HG03460 (cell line): Measurements from ENCODE around the gene CACNA2D4.

ENCODE experiments used
- ATAC-seq: cut with Tn5 transposase; IDR thresholded peaks from one replicate; pipeline ENCODE4 v1.9.1; 2021; ENCODE audit not compliant: unreplicated experiment

Gene CACNA2D4

DNA sequence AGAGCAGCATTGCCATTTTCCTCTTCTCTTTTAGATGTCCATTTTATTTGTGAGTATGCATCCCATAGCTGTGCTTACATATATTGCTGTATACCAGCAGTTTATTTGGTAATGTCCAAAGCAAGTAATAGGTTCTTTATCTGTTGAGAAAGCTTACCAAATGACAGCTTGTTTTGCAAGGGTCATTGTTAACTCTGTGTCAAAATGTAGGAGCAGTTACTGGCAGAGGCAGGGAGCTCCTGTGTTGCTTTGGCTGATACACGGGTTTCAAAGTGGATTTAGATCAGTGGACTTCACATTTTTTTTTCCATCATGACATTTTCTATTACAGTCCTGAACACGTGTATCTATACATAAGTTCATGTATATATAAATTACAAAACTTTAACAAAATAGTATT is 136.2 kb downstream of the CACNA2D4 start:
- ATAC-seq = no peak

DNA sequence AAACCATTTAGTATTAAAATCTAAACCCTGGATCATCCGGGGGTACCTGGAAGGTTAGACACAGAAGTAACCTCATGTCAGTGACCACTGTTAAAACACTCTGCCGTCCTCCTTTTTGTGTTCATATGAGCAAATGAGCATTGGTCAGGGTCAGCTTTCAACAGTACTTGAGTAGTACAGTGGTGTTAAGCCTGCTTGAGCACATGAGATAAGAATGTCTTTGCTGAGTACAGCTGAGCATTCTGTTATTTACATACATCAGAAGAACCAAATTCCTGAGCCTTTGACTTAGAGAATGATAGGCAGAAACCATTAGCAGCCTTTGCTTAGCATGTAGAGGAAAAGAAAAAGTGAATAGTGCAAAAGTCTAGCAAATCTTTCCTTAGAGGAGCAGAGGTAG is 136.7 kb downstream of the CACNA2D4 start:
- ATAC-seq = no peak

DNA sequence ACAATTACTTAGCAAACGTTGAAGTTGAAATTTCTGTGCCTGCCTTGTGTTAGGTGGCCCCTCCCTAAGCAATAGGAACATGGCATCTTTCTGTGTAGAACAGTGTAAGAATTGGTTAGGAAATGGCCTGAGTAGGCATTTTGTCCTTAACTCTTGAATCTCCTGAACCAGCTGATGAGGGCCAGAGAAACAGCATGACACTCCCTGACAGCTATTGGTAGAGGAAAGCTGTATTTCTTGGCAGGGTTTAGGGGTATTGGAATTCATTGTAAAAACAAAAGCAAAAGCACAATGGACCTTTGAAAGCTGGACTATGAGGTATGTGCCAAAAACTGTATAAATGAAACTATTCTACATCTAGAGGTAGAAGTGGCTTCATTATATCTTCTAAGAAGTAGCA is 138.7 kb downstream of the CACNA2D4 start:
- no peak for ATAC-seq

DNA sequence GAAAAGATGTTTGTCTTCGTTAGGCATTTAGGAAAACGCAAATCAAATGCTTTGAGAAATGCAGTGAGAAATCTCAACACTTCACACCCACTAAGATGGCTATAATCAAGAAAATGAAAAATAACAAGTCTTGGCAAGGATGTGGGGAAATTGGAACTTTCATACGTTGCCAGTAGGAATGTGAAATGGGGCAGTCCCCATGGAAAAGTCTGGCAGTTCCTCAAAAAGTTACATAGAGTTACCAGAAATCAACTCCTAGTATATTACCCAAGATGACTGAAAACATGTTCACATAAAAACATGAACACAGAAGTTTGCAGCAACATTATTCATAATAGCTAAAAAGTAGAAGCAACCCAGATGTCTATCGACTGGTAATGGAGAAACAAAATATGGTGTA is 139.5 kb downstream of the CACNA2D4 start:
- no peak for ATAC-seq

DNA sequence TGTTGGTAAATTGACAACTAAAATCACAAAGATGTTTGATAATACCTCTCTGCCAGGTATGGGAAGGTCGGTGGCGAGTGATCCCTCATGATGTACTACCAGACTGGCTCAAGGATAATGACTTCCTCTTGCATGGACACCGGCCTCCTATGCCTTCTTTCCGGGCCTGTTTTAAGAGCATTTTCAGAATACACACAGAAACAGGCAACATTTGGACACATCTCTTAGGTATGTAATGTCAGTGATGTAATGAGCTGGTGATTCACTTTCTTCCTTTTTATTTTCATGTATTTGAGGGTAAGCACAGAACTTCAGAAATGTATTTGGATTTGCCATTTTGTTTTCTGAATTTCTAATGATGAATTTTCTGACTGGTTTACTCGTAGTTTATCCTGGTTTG is 140.7 kb downstream of the CACNA2D4 start:
- ATAC-seq = no peak

DNA sequence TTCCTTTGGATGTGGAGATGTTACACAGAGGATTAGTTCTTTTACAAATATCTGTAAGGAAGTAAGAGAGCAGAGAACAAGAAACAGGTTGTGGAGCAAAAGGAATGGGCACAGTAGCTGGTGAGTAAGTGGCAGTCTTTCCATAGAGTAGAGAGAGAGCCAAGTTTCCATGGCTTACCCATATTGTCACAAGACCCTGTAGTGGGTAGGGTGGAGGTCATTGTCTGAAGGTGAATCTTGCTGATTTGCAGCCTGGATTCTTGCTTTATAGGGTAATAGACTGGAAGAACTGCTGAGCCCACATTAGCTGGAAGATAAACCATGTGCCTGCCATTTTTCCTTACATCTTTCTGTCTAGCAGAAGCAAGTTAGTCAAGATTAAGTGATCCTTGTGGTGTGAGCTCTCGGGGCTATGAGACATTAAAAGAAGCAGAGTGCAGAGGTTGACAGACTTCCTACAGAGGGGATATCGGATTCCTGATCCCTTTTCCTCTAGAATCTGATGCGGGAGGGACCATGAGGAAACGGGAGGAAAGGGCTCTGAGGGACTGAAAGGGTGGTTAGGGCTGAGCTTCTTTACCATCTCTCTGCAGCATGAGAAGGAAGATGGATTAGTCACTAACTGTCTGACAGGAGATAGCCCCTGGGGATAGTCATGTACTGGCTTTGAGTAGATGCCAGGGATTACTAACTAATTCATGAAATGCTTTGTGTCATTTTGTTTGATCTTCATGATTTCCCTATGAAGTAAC is 142.1 kb downstream of the CACNA2D4 start:
- ATAC-seq = no peak

DNA sequence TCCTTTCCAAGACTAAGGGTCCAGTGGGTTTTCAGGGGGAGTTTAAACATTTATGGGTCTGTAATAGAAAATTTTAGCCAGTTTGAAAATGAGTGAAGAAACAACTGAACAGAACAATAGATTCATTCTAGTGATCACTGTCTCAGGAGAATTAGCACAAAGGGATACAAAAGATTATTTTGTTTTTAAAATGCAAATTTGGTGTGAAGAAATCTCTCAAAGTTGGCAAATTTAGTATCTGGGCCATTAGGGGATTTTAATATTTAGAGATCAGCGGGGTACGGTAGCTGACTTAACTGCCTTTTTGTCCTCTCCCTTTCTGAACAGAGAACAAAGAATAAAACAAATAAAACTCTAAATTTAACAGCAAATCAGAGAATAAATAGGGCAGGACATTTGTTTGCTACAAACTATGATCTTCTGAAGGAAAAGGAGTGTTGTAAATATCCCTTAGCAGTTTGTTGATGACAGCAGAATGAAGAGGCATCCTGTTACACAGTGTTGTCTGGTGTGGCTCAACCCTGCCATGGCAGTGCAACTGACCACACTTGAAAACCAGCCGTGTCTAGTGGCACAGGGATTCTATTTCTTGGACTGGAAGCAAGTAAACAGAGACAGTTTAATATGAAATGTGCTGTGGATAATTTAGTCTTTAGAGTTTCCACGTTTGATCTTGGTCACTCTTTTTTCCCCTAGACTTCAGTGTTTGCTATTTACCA is 144.4 kb downstream of the CACNA2D4 start:
- no peak for ATAC-seq

DNA sequence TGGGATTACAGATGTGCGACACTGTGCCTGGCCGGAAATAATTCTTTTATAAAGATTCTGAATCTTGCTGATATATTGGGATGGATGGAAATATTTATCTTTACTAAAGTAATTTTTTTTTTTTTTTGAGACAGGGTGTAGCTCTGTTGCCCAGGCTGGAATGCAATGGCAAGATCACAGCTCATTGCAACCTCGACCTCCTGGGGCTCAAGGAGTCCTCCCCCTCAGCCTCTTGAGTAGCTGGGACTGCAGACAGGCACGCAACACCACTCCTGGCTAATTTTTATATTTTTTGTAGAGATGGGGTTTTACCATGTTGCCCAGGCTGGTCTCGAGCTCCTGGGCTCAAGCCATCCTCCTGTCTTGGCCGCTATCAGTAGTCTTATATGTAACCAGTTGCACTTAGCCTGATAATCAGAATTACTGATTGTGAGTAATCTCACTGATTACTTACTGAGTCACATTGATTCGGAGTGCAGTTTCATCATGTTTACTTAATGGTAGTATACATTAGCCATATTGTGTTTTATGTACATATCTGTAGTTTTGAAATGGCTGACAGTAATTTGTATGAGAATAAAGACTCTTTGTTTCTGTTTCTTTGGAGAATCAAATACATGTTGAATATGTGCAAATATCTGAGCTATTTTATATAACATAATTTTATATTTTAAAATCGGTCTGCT is 148.5 kb downstream of the CACNA2D4 start:
- ATAC-seq = no peak

DNA sequence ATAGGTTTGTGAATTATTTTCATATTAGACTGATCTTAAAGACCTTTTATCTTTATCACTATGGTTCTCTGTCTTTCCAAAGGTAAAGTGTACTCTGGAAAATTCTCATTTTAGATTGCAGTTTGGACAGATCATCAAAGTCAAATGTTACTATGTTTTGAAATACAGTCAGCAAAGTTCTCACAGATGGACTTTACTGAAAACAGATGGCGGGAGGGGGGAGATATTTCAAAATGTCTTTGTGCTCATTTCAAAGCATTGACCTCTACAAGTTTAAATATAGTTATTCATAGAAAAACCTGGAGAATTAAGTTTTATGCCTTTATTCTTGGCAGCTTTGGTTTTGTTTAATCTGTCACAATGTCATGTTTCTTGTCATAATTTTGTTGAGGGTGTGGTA is 149.8 kb downstream of the CACNA2D4 start:
- no peak for ATAC-seq

DNA sequence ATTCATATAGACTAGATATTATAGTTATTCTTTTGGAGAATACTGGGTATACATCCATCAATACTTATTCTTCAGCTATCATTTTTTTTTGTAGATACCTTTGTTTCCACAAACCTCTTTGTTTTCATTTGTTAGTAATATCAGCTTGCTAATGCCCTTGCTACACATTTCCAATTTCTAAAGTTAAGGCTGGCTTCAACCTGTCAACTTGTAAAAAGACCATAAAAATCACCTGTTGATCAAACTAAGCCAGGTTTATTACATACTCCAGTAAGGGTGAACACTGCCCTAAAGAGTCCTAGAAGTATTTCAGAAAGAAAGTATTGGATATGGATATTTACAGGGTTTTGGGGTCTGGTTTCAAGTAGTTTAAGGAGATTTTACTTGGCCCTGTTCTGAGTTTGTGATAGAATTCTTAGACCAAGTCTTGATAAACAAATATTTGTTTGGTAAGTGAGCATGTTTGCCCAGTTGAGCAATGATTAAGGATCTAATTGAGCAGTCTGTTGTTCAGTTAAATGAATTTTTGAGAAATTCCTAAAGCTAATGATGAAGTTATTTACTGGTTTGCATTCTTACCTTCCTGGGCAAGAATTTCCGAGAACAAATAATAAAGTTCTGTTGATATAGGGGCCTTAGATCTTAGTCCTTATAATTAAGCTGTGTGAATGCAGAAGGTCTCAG is 150.9 kb downstream of the CACNA2D4 start:
- ATAC-seq = no peak

DNA sequence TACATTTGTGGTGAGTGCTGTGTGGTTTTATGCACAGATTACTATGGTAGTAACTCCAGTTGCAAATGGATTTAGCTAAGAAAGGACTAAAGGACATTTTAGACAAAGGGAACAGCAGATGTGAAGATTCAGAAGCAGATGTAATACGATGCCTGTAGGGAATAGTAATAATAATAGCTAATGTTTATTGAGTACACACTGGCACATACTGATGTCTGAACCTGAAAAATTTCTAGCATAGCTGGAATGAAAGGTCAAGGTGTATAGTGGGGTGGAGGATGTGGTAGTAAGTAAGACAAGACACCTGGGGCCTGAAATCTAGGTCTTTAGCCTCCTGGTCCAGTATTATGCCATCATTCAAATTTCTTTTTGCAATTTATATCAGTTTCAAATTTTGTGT is 152.3 kb downstream of the CACNA2D4 start:
- no peak for ATAC-seq

DNA sequence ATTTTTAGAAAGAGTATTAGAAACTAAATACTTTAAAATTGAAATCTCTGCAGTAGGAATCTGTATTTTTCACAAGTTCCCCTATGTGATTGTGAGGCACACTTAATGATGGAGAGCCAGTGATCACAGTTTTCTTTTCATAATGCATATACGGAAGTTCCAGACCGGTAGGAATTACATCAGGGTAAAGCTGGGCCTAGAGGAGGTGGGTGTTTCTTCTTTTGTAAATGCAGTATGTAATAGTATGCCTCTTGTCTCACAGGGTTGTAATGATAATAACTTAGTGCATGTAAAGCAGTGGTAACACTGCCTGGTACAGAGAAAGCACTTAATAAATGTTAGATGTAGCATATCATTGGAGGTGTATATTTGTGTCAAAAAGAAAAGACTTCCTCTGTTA is 155.3 kb downstream of the CACNA2D4 start:
- ATAC-seq = no peak

DNA sequence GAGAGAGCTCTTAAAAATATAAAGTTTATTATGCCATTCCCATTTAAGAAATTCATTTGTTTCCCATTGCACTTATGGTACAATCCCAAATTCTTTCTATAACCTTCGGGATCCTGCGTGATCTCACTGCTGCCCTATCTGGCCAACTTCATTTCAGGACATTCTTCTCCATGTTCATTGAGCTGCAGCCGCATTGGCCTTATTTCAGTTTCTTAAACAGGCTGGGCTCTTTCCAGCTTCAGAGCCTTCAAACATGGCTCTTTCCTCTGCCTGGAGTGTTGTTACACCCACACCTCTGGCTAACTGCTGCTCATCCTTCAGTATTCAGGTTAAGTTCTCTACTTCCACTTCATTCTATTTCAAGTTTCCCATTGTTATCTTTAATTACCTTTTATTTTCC is 156.6 kb downstream of the CACNA2D4 start:
- ATAC-seq = no peak

DNA sequence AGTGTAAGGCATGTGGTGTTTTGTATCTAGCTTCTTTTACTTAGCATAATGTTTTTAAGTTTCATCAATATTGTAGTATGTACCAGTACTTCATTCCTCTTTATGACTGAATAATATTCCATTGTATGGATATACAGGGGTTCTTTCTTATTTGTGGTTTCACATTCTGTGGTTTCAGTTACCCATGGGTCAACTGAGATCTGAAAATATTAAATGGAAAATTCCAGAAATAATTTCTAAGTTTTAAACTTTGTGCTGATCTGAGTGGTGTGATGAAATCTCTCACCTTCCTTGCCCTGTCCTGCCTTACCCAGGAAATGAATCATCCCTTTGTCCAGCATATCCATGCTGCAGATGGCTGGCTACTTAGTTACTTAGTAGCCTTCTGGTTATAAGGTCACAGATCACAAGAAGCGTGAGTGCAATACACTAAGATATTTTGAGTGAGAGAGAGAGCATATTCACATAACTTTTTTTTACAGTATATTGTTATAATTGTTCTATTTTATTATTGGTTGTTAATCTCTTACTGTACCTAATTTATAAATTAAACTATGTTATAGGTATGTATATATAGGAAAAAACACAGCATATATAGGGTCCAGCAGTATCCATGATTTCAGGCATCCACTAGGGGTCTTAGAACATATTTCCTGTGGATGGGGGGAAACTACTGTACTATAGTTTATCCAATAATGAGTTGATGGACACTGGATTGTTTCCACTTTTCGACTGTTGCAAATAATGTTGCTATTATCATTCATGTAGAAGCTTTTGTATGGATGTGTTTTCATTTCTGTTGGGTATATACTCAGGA is 157.7 kb downstream of the CACNA2D4 start:
- ATAC-seq = no peak

DNA sequence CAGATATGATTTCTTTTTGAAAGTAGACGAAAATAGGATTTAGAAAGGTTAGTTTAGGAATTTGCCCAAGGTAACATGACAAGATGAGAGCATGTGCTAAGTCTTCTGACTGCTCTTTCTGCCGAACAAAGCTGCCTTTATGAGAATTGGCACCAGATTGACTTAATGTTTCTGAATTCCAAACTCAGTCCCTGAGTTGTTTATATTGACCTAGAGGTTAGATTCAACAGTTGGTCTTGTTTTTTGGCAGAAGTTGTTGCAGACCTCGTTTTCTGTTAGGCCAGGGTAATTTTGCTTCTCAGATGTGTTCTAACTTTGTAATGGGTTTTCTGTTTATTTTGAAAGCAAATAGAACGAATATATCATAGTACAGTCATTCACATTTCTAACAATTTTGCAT is 159.6 kb downstream of the CACNA2D4 start:
- ATAC-seq = no peak

DNA sequence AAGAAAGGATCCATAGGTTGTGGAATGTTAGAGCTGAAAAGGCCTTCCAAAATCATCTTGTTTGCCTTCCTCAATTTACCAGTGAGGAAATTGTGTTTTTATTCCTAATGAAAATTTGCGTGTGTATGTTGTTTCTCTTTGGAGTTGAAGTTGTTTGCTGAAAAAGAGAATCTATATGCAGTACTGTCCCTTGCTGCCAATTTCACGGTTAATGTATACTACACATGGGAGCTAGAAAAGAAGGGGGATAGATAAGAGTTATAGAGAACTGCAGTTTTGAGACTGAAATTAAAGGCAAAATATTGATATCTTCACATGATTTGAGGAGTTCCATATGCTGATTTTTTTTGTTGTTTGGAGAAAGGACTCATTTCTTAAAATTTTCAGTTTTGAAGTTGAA is 160.1 kb downstream of the CACNA2D4 start:
- no peak for ATAC-seq

DNA sequence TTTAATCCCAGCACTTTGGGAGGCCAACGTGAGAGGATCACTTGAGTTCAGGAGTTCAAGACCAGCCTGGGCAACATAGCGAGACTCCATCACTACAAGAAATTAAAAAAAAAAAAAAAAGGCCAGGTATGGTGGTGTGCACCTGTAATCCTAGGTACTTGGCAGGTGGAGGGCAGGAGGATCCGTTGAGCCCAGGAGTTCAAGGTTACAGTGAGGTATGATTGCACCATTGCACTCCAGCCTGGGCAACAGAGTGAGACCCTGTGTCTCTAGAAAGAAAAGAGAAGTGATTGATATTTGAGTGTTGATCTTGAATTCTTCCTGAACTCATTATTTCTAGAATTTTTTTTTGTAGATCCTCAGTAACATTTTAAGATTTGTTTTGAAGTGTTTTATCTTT is 168.2 kb downstream of the CACNA2D4 start:
- ATAC-seq = no peak

DNA sequence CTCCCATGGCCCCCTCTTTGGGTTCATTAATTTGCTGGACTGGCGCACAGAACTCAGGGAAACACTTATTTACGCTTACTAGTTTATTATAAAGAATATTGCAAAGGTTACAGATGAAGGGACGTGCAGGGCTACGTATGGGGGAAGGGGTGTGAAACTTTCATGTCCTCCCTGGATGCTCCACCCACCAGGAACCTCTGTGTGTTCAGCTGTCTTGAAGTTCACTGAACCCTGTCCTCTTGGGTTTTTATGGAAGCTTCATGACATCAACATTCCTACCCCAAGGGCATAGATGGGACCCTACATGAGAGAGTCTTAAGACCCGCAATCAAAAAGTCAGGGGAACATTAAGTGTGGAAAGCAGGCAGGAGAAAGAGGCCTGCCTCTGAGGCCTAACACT is 169.4 kb downstream of the CACNA2D4 start:
- ATAC-seq = no peak

DNA sequence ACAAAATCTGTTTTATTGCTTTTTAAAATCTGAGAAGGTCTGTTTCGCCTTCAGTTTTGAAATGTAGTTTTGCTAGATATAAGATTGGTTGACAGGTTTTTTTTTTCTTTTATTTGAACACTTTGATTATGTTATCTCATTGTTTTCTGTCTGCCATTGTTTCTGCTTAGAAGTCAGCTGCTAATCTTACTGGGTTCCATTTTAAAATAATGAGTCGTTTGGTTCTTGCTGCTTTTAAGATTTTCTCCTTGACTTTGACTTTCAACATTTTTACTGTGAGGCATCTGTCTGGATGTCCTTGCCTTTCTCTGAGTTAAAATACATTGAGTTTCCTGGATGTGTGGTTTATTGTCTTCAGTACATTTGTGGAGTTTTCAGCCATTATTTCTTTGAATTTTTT is 170.8 kb downstream of the CACNA2D4 start:
- no peak for ATAC-seq

DNA sequence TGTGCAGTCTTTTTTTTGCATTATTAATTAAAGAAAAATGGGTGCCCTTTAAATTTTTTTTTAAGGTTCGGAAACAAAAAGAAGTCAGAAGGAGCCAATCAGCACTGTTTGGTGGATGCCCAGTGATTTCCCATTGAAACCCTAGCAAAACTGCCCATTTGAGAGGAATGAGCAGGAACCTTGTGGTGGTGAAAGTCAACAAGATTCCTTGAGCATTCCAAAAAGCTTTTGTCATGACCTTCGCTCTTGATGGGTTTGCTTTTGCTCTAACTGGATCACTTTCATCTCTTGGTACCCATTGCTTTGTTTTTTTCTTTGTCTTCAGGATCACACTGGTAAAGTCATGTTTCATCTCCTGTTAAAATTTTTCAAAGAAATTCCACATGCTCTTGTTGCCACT is 173.5 kb downstream of the CACNA2D4 start:
- no peak for ATAC-seq
